NCI-H1048 (cell line): ENCODE measurements around the gene OTOA.
"Not testable (repeated sequence)": the region's sequence is repeated elsewhere in the genome, so short reads cannot be mapped to it uniquely, and the experiment has no call there.

ENCODE experiments used
- DNase-seq: peaks from one replicate; lab custom pipeline; 2025; lab: John Stamatoyannopoulos, UW

The OTOA gene

DNA sequence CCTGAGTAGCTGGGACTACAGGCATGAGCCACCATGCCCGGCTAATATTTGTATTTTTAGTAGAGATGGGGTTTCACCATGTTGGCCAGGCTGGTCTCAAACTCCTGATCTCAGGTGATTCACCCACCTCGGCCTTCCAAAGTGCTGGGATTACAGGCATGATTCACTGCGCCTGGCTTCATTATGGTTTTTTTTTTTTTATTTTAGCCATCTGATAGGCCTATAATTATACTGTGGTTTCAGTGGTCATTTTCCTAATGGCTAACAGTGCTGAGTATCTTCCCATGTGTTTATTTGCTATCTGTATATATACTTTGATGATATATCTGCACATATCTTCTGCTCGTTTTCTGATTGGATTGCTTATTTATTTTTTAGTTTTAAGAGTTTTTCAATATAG is 10.7 kb downstream of the OTOA start:
- DNase-seq, result not testable (repeated sequence)

DNA sequence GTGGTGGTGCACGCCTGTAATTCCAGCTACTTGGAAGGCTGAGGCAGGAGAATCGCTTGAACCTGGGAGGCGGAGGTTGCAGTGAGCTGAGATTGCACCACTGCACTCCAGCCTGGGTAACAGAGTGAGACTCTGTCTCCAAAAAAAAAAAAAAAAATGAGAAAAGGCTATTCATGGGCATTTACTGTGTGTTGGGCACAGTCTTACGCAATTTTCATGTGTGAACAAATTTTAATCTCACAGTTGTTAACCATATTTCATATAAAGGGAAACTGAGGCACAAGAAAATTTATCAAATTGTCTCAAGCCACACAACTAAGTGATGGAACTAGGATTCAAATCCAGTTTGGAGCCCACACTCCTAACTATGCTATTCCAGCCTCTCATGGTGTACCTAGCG is 16.9 kb downstream of the OTOA start:
- not testable (repeated sequence) for DNase-seq

GRCh38 chr16:21683184-21683583 is 19.4 kb downstream of the OTOA start:
- DNase-seq, result no peak

DNA sequence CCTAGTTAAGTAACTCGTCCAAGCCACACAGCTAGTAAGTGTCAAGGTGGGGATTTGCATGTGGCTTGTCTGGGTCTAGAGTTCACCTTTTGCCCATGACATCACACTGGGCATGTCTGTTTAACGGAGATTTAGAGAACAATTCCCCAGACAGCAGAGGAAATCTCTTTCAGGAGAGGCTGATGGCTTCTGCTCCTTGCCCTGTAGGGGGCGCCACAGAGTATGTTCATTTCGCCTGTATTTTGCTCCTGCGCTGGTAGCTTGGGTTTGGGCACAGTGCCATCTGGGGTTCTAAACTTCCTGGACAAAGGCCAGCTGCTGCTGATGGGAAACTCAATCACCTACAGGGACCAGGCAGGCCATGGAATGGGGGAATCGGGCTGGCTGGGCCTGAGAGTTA is 20.4 kb downstream of the OTOA start:
- DNase-seq, result no peak

DNA sequence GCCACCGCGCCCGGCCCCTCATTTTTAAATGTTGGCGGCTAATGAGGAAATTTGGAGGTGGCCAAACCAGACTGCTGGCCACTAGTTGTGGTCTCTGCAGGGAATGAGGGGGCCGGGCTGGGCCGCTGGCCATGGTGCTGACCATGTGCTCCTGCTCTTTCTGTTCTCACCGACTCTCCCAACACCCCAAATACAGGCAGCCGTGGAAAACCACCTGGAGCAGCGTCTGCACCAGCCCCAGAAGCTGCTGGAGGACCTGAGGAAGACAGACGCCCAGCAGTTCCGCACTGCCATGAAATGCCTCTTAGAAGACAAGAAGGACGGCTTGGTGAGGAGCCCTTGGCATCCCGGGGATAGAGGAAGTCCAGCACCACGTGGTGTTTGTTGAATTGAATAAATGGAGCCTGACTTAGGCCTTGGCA is 21.3 kb downstream of the OTOA start:
- no peak for DNase-seq

DNA sequence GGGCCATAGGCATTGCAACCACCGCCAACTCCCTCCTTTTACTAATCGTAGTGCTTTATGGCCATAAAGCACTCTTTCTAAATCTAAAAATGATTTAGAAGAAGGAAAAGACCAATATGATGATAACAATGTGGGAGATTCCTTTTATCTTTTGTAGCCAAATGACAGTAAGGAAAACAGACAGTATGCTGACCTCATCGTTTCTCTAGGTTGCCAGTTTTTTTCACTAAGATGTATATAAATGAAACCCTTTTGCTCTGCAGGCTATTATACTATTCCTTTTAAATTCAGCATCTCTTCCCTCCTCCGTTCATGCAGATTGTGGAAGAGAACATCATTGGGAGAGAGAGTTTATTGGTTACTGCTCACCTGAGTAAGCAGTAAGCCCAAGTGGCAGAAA is 25.3 kb downstream of the OTOA start:
- DNase-seq, result no peak

GRCh38 chr16:21690967-21691366 is 27.2 kb downstream of the OTOA start:
- not testable (repeated sequence) for DNase-seq

DNA sequence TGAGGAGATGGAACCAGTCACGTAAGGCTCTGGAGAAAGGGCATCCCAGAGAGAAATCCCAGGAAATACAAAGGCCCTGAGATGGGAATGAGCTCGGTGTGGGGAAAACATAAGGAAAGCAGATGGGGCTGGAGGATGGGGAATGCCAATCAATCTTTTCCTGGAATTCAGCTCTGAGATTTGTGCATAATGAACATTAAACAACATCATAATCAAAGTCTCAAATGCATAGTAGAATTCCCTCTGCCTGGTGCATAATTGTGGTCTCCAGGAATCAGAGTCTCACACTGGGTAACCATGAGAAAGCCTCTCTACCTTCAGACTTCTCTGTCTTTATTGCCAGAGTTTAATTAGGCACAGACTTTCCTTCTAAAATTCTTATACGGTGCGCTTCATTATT is 30.8 kb downstream of the OTOA start:
- no peak for DNase-seq

GRCh38 chr16:21697032-21697431 is 33.3 kb downstream of the OTOA start:
- no peak for DNase-seq

DNA sequence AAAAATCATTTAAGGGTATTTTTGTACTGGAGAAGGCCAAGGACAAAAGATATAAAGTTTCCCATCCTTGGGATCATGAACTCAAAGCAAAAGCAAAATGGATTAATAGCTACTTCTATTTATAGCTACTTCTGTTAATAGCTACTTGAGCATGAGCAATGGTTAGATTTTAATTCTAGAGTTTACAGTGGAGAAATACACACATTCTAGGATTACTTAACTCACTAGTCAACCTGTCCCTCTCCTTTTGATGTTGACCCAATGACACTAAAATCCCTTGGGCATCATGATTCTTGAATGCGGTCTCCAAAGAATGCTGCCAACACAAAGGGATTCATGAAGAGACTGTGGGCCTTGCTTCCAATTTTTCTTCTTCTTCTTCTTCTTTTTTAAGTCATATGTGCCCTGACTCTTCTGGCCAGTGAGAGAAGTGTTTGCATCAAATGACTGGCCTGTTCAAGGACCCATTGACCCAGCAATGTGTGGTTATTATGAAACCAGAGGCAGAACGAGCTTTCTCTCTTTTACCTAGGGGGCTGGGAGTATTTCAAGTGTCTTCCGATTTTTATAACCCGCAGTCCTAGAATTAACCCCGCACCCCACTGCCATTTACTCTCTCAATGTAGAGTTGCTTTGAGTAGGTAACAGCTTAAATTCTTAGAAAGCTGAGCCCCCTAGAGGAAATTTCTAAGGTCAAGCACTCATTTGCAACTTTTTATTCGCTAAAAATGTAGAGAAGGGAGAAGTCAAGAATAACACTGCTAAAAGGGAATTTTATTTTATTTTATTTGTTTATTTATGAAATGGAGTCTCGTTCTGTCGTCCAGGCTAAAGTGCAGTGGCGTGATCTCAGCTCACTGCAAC is 34.6 kb downstream of the OTOA start:
- DNase-seq, result no peak

- no peak for DNase-seq
Observed at GRCh38 chr16:21701271-21701670, 37.5 kb downstream of the OTOA start.

DNA sequence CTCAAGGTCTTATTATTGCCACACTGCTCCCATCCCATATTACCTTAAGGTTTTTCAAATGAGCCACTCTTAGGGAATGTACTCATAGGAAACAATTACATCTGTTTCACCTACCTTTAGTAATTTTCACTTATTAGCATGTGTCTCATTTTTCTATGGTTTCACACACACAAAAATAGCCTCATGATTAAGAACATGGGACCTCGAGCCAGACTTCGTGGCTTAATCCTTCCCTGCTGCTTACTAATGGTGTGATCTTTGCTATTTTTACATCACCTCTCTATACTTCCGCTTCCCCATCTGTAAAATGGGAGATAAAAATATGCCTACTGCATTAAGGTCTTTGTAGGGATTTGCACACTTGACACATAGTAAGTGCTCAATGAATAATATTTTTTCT is 38.5 kb downstream of the OTOA start:
- DNase-seq, result no peak

GRCh38 chr16:21703156-21703555 is 39.4 kb downstream of the OTOA start:
- no peak for DNase-seq

- DNase-seq, result no peak
Observed at GRCh38 chr16:21703589-21704174, 39.9 kb downstream of the OTOA start.

DNA sequence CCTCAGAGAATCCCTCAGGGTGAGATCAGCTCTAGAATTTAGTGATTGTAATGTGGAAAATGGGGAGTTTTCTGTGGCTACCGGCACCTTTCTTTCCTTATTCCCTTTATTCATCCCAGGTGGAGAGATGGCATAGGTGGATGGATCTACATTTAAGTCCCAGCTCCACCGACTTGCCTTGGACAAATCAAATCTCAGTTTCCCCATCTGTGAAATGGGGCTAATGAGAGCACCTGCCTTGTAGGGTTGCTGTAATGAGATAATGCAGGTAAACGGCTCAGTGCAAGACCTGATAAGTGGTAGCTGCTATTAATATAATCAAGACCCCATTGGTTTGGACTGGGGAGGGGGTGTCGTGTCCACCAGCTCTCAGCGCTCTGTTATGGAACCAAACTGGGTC is 40.5 kb downstream of the OTOA start:
- no peak for DNase-seq

DNA sequence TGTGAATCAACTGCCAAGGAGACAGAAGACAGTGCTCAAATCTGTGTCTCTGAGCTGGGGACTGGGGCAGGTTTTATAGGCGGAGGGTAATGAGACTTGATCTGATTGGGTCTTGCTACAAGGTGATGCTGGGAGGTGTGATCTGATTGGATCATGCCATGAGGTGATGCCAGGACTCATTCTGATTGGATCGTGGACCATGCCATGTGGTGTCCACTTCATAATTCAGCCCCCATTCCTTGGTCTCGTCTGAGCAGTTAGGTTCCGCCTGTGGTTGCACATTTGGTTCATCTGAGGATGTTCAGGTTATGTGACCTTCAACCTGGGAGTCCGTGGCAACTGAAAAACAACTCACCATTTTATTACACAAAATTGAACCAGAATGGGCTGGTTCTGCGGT is 41.0 kb downstream of the OTOA start:
- DNase-seq, result no peak

GRCh38 chr16:21708533-21709115 is 44.9 kb downstream of the OTOA start:
- DNase-seq, result no peak

DNA sequence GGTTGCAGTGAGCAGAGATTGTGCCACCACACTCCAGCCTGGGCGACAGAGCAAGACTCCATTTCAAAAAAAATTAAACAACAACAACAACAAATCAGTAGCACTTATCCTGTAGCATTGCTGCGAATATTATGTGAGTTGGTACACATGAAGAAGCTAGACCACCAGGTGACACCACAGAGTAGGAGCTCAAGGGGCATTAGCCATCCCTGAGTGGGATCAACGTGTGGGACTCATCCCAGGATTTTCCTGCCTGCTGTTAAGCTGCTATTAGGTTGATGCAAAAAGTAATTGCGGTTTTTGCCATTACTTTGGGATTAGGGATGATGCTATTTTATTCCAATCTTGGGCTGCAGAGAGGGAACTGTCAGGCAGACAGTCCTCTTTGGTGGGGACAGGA is 47.2 kb downstream of the OTOA start:
- DNase-seq, result no peak

DNA sequence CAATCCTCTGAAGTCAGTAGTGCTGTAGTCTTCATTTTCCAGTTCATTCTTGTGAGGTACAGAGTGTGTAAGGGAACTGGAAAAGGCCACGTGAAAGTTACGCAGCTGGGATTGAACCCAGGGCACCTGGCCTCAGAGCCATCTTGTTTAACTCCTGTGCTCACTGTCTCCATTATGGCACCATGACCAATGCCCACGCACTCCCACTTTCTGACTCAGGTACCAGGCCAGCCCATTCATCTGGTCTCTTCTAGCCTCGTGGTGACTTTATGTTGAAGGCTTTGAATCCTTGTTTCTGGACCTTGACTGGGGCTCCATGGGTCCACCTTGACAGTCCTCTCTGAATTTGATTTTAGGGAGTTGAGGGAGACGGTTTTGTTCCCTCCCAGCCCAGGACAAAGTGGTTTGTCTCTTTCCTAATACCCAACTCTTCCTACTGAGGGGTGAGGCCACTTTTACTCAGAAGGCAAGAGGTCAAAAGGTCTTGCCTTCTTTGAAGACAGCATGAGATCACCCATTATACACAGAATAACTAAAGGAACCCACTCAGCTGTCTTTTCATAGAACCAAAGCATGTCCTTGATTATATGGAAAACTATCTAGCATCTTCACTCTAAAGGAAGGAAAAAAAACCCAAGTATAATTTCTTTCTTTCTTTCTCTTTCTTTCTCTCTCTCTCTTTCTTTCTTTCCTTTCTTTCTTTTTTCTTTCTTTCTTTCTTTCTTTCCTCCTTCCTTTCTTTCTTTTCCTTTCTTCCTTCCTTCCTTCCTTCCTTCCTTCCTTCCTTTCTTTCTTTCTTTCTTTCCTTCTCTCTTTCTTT is 50.0 kb downstream of the OTOA start:
- no peak for DNase-seq

DNA sequence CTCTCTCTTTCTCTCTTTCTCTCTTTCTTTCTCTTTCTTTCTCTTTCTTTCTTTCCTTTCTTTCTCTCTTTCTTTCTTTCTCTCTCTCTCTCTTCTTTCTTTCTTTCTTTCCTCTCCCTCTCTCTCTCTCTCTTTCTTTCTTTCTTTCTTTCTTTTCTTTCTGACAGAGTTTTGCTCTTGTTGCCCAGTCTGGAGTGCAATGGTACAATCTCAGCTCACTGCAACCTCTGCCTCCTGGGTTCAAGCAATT is 50.5 kb downstream of the OTOA start:
- not testable (repeated sequence) for DNase-seq

GRCh38 chr16:21717608-21718007 is 53.8 kb downstream of the OTOA start:
- DNase-seq, result no peak

DNA sequence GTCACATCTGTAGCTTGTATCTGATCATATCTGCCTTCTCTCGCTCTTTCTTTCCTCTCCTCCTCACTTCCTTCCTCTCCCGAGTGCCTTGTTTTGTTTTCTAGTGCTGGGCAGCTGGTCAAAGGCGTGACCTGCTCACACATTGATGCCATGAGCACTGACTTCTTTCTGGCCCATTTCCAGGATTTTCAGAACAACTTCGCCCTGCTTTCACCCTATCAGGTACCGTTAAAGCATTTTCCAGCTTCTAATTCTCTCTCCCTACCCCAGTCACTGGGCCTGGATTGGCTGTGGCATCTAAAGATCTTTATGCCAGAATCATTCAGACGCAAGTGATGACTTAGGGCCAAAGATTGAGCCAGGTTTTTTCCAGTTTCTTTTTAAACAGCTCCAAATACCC is 55.5 kb downstream of the OTOA start:
- DNase-seq, result no peak

- no peak for DNase-seq
Observed at GRCh38 chr16:21720533-21720932, 56.8 kb downstream of the OTOA start.
